Gastrocnemius medialis (tissue), 4 donors: Measurements from ENCODE around the gene ZC3H11A. TPM values are rescaled to one million over a fixed set of nuclear protein-coding genes. Genes with fewer than 3 reads are reported as not detected.

Experiments used
- ATAC-seq, 2 donors: fragments of 150-250 bp; one replicate each; pipeline ENCODE4 v1.9.1; 2016
- DNase-seq, 2 donors: peaks; one replicate each; pipeline ENCODE4 v3.0.0-alpha.2; 2019
- H3K27ac ChIP-seq, 4 donors: fragments of 200-600 bp; sonication (generic); 1 replicate in 1 of 4; 2 replicates in 3 of 4; pipeline ENCODE4 v1.5.1; 2016 to 2018; ENCODE audit warnings: mild to moderate bottlenecking in 2 of 4, moderate library complexity in 1 of 4
- H3K27me3 ChIP-seq, 3 donors: fragments of 200-600 bp; sonication (generic) in 2 of 3; 1 replicate in 1 of 3; 2 replicates in 2 of 3; pipeline versions ENCODE4 v1.5.1 to v1.6.0; 2016 to 2019; ENCODE audit warnings: mild to moderate bottlenecking in 1 of 3, moderate library complexity in 1 of 3
- H3K36me3 ChIP-seq, 2 donors: fragments of 200-600 bp; sonication (generic) in 1 of 2; one replicate each; pipeline ENCODE4 v1.5.1; 2017 to 2018
- H3K4me1 ChIP-seq, 2 donors: fragments of 200-600 bp; sonication (generic) in 1 of 2; one replicate each; pipeline ENCODE4 v1.5.1; 2016 to 2017; ENCODE audit warnings: mild to moderate bottlenecking in 2 of 2
- H3K4me3 ChIP-seq, 4 donors: fragments of 200-600 bp; sonication (generic) in 3 of 4; 1 replicate in 1 of 4; 2 replicates in 3 of 4; pipeline ENCODE4 v1.5.1; 2016 to 2019; ENCODE audit warnings: mild to moderate bottlenecking in 2 of 4
- H3K9me3 ChIP-seq, 3 donors: fragments of 200-600 bp; sonication (generic) in 2 of 3; 1 replicate in 1 of 3; 2 replicates in 2 of 3; pipeline ENCODE4 v1.5.1; 2016 to 2019
- POLR2A ChIP-seq, 2 donors: fragments of 450-650 bp; IDR thresholded peaks; one replicate each; pipeline ENCODE4 v1.6.1; 2017; ENCODE audit warnings: antibody characterized with exemption in 2 of 2, mild to moderate bottlenecking in 2 of 2, moderate library complexity in 2 of 2
- in situ Hi-C, 4 donors: fragments of 200-750 bp; cut with MboI; loops; one replicate each; pipeline versions ENCODE4 v1.15.0 to v1.8.0; 2017; ENCODE audit warnings: low sequenced_read_pairs in 4 of 4
- intact Hi-C: fragments of 100-400 bp; cut with DNase I; formaldehyde crosslinking; loops from one replicate; pipeline ENCODE4 v1.15.1; 2023; ENCODE audit warnings: low total_unique reads
- total RNA-seq, 4 donors: library from RNA; depleted of rRNA; stranded (reverse); fragments of >200 nt; gene quantifications; one replicate each; pipeline versions ENCODE4 v1.1.0 to v1.2.3, GENCODE V29; 2016
- TF ChIP-seq, protein P1 (sequence below), 5 experiments: fragments of 450-650 bp in 3 of 5; fragments of 200-600 bp in 2 of 5; sonication (generic) in 2 of 5; IDR thresholded peaks in 4 of 5; conservative IDR thresholded peaks in 1 of 5; 1 replicate in 4 of 5; 2 replicates in 1 of 5; pipeline ENCODE4 v1.5.1; 2016 to 2019; ENCODE audit warnings: antibody characterized with exemption in 5 of 5, mild to moderate bottlenecking in 3 of 5, moderate library complexity in 3 of 5

ZC3H11A gene
- total RNA-seq, 4 donors from 2014 or later = 71.0 to 131 (median 92.0) TPM

DNA sequence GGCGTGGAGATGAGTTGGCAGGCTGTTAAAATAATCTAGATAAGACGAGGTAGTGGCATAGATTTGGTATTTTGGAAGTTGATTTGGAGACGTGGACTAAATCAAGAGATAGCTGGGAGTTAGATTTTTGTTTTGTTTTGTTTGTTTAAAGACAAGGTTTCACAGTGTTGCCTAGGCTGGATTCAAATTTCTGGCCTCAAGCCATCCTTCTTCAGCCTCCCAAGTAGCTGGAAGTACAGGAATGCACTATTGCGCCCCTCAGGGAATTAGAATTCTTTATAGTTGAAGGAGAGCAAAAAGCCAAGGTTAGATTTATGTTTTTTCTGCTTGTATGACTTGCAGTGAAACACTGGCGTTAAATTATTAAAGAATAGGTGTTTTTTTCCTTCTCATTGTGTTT is 43.7 kb downstream of the ZC3H11A start:
- intact Hi-C loops (no loop called here), in situ Hi-C loops (loop anchor here in 1 of 4 donors (25.0 kb wide), 1 partner anchor 548 kb away; no protein-coding TSS in a partner anchor)
- Histone ChIP-seq H3K4me3 (no peak overlapping the region), H3K4me1 (no peaks in the 10 kb centered on the region), H3K36me3 (peaks cover 0 to 91% of the 10 kb centered on the region in 2 donors), H3K9me3 (no peaks in the 10 kb centered on the region), H3K27me3 (no peaks in the 10 kb centered on the region), H3K27ac (no peak overlapping the region)
- no peak for TF ChIP-seq POLR2A (IDR thresholded peaks at IDR 0.05)
- TF ChIP-seq, protein P1, sequence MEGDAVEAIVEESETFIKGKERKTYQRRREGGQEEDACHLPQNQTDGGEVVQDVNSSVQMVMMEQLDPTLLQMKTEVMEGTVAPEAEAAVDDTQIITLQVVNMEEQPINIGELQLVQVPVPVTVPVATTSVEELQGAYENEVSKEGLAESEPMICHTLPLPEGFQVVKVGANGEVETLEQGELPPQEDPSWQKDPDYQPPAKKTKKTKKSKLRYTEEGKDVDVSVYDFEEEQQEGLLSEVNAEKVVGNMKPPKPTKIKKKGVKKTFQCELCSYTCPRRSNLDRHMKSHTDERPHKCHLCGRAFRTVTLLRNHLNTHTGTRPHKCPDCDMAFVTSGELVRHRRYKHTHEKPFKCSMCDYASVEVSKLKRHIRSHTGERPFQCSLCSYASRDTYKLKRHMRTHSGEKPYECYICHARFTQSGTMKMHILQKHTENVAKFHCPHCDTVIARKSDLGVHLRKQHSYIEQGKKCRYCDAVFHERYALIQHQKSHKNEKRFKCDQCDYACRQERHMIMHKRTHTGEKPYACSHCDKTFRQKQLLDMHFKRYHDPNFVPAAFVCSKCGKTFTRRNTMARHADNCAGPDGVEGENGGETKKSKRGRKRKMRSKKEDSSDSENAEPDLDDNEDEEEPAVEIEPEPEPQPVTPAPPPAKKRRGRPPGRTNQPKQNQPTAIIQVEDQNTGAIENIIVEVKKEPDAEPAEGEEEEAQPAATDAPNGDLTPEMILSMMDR (IDR thresholded peaks at IDR 0.05 in 4 of 5, conservative IDR thresholded peaks at IDR 0.05 in 1 of 5) = no peak
- no peak for ATAC-seq
- no peak for DNase-seq

DNA sequence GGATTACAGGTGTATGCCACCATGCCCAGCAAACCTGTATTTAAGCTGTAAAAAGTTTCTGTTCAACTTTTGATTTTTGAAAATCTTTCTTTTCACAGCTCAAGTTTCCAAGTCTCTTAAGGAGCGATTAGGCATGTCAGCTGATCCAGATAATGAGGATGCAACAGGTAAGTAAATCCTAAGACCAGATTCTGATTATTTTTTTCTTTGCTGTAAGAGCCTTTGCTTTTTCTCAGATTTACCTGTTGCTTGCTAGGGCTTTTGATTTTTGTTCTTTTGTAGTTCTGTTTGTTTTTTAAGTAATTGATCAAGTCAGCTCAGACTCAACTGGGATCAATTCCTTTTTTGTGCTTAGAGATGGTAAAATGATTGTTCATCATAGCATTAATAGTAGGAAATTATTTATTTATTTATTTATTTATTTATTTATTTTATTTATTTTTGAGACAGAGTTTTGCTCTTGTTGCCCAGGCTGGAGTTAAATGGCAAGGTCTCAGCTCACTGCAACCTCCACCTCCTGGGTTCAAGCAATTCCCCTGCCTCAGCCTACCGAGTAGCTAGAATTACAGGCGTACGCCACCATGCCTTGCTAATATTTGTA is 44.9 kb downstream of the ZC3H11A start:
- intact Hi-C loops (no loop called here), in situ Hi-C loops (loop anchor here in 1 of 4 donors (25.0 kb wide), 1 partner anchor 547 kb away; no protein-coding TSS in a partner anchor)
- DNase-seq = no peak
- Histone ChIP-seq H3K4me1 (no peaks in the 10 kb centered on the region), H3K27me3 (no peaks in the 10 kb centered on the region), H3K27ac (no peak overlapping the region), H3K4me3 (no peak overlapping the region), H3K36me3 (peaks cover 0 to 88% of the 10 kb centered on the region in 2 donors), H3K9me3 (no peaks in the 10 kb centered on the region)
- TF ChIP-seq, protein P1 (IDR thresholded peaks at IDR 0.05 in 4 of 5, conservative IDR thresholded peaks at IDR 0.05 in 1 of 5) = no peak
- TF ChIP-seq POLR2A (IDR thresholded peaks at IDR 0.05) = no peak
- no peak for ATAC-seq

DNA sequence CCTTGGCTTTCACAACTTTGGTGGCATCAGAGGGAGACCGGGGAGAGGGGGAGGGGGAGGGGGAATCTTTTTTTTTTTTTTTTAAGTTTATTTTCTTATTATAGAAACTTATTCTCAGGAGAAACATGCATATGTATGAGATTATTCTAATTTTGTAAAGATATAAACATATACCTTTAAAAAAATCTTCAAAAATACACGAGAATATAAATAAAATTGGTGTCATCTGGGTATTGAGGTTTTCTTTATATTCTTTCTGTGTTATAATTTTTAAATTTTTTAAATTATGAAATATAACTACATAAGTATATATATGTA is 47.1 kb downstream of the ZC3H11A start:
- in situ Hi-C loops (loop anchor here in 1 of 4 donors (25.0 kb wide), 1 partner anchor 545 kb away; no protein-coding TSS in a partner anchor), intact Hi-C loops (no loop called here)

DNA sequence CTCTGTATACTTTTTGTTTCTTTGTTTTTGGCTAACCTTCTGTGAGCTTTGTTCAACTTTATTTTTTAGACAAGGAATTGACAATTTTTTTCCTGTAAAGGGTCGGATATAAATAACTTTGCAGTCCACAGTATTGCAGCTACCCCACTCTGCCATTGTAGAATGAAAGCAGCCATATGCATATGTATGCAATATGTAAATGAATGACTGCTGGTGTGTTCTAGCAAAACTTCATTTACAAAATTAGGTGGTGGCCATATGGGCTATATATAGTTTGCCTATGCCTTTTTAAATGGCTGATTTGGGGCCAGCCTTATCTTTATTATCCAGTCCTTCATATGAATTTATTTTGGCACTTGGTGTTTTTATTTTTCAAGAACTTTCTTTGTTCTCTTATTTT is 48.0 kb downstream of the ZC3H11A start:
- Histone ChIP-seq H3K27ac (peak overlapping the region in 1 of 4 donors; percentile 16), H3K36me3 (peaks cover 4 to 85% of the 10 kb centered on the region in 2 donors), H3K9me3 (no peaks in the 10 kb centered on the region), H3K27me3 (no peaks in the 10 kb centered on the region), H3K4me1 (no peaks in the 10 kb centered on the region), H3K4me3 (no peak overlapping the region)
- DNase-seq = no peak
- in situ Hi-C loops (loop anchor here in 1 of 4 donors (25.0 kb wide), 1 partner anchor 544 kb away; no protein-coding TSS in a partner anchor), intact Hi-C loops (no loop called here)
- ATAC-seq = no peak
- TF ChIP-seq POLR2A (IDR thresholded peaks at IDR 0.05) = no peak
- TF ChIP-seq, protein P1 (IDR thresholded peaks at IDR 0.05 in 4 of 5, conservative IDR thresholded peaks at IDR 0.05 in 1 of 5) = no peak

More for the DNA sequence above, 47.1 kb downstream of the ZC3H11A start:
- Histone ChIP-seq H3K9me3 (no peaks in the 10 kb centered on the region), H3K27ac (no peak overlapping the region), H3K4me1 (no peaks in the 10 kb centered on the region), H3K4me3 (no peak overlapping the region), H3K36me3 (peaks cover 0 to 85% of the 10 kb centered on the region in 2 donors), H3K27me3 (no peaks in the 10 kb centered on the region)
- ATAC-seq (no peak), DNase-seq (no peak)
- no peak for TF ChIP-seq POLR2A (IDR thresholded peaks at IDR 0.05)
- TF ChIP-seq, protein P1 (IDR thresholded peaks at IDR 0.05 in 4 of 5, conservative IDR thresholded peaks at IDR 0.05 in 1 of 5) = no peak

Other genes starting within 250 kb of the ZC3H11A start
- gene ATP2B4, start 168.8 kb upstream of the ZC3H11A start, total RNA-seq = 10 to 100 TPM in 3 of 4 donors, 1 to 10 TPM in 1; 9.3 to 19.0 (median 12.0) TPM
- gene LAX1, start 30.4 kb upstream of the ZC3H11A start, total RNA-seq = under 1 TPM in 1 of 4 donors, not detected in 3; 0.19 TPM
- gene ZBED6, start within 50 bp of the ZC3H11A start, total RNA-seq = 10 to 100 TPM in 3 of 4 donors, 1 to 10 TPM in 1; 9.0 to 42.5 (median 27.6) TPM
- 10 to 100 TPM; 23.7 to 39.1 (median 30.5) TPM for gene SNRPE, start 66.0 kb downstream of the ZC3H11A start, total RNA-seq